HepG2 (cell line): Measurements from ENCODE around the gene COG5. TPM values are rescaled to one million over a fixed set of nuclear protein-coding genes. Genes with fewer than 3 reads are reported as not detected.

Experiments used
- ATF2 ChIP-seq: sonication (generic); formaldehyde crosslinking; IDR thresholded peaks from 2 replicates; pipeline ENCODE4 v1.4.0; 2020; ENCODE audit warnings: missing genetic modification reagents
- CC2D1A ChIP-seq: sonication (generic); formaldehyde crosslinking; IDR thresholded peaks from 2 replicates; pipeline ENCODE4 v1.8.1; 2023; ENCODE audit warnings: mild to moderate bottlenecking, missing genetic modification reagents
- CENPT ChIP-seq: sonication (generic); formaldehyde crosslinking; IDR thresholded peaks from 2 replicates; pipeline ENCODE4 v1.8.0; 2022; ENCODE audit warnings: low read depth, mild to moderate bottlenecking, moderate library complexity, missing genetic modification reagents
- DPF2 ChIP-seq: sonication (generic); formaldehyde crosslinking; IDR thresholded peaks from 2 replicates; pipeline ENCODE4 v1.4.0; 2020; ENCODE audit warnings: mild to moderate bottlenecking, low read depth, missing genetic modification reagents, borderline replicate concordance
- GATAD2A ChIP-seq: IDR thresholded peaks from 2 replicates; pipeline ENCODE4 v1.6.1; 2016
- HOXA3 ChIP-seq: sonication (generic); formaldehyde crosslinking; IDR thresholded peaks from 2 replicates; pipeline ENCODE4 v1.5.0; 2020; ENCODE audit warnings: missing genetic modification reagents
- MAZ ChIP-seq, 2 experiments: sonication (generic) in 1 of 2; formaldehyde crosslinking in 1 of 2; IDR thresholded peaks; 2 replicates each; pipeline versions ENCODE4 v1.5.0 to v1.6.1; 2012 to 2020; ENCODE audit warnings: low read depth in 2 of 2, mild to moderate bottlenecking in 2 of 2, borderline replicate concordance in 1 of 2, improper control_type of control experiment in 1 of 2, low read length in 1 of 2, missing genetic modification reagents in 1 of 2, moderate library complexity in 1 of 2
- NFYC ChIP-seq: IDR thresholded peaks from 2 replicates; pipeline ENCODE4 v1.6.1; 2016; ENCODE audit warnings: missing genetic modification reagents, missing compliant biosample characterization
- NPAS2 ChIP-seq: sonication (generic); formaldehyde crosslinking; IDR thresholded peaks from 2 replicates; pipeline ENCODE4 v1.8.0; 2022; ENCODE audit warnings: mild to moderate bottlenecking, missing genetic modification reagents, borderline replicate concordance
- REL ChIP-seq: sonication (generic); formaldehyde crosslinking; conservative IDR thresholded peaks from 2 replicates; pipeline ENCODE4 v1.8.0; 2022; ENCODE audit warnings: mild to moderate bottlenecking, missing genetic modification reagents, moderate library complexity
- SALL2 ChIP-seq: sonication (generic); formaldehyde crosslinking; IDR thresholded peaks from 2 replicates; pipeline ENCODE4 v1.8.1; 2023; ENCODE audit warnings: mild to moderate bottlenecking, missing genetic modification reagents, inconsistent platforms
- SKI ChIP-seq: fragments of 450-650 bp; IDR thresholded peaks from one replicate; pipeline ENCODE4 v1.6.1; 2018; ENCODE audit warnings: mild to moderate bottlenecking; ENCODE audit not compliant: partially characterized antibody
- SMARCE1 ChIP-seq: fragments of 450-650 bp; IDR thresholded peaks from 2 replicates; pipeline ENCODE4 v1.6.1; 2017; ENCODE audit warnings: borderline replicate concordance
- SOX5 ChIP-seq: IDR thresholded peaks from 2 replicates; pipeline ENCODE4 v1.6.1; 2016; ENCODE audit warnings: borderline replicate concordance
- TBX3 ChIP-seq: fragments of 450-650 bp; IDR thresholded peaks from 2 replicates; pipeline ENCODE4 v1.6.1; 2017; ENCODE audit warnings: antibody characterized with exemption, mild to moderate bottlenecking, inconsistent platforms, borderline replicate concordance
- ZKSCAN5 ChIP-seq: sonication (generic); formaldehyde crosslinking; IDR thresholded peaks from 2 replicates; pipeline ENCODE4 v1.5.1; 2020; ENCODE audit warnings: mild to moderate bottlenecking, missing genetic modification reagents
- ZNF318 ChIP-seq: sonication (generic); formaldehyde crosslinking; IDR thresholded peaks from 2 replicates; pipeline ENCODE4 v1.4.0; 2020; ENCODE audit warnings: mild to moderate bottlenecking, missing genetic modification reagents
- ZNF335 ChIP-seq: sonication (generic); formaldehyde crosslinking; IDR thresholded peaks from 2 replicates; pipeline ENCODE4 v1.4.0; 2020; ENCODE audit warnings: missing genetic modification reagents
- ZNF766 ChIP-seq: sonication (generic); formaldehyde crosslinking; IDR thresholded peaks from 2 replicates; pipeline ENCODE4 v1.5.0; 2020; ENCODE audit warnings: missing genetic modification reagents, borderline replicate concordance
- polyA plus RNA-seq, 8 experiments: library from polyadenylated mRNA; depleted of rRNA in 3 of 8; stranded (reverse) in 7 of 8; unstranded in 1 of 8; fragments of >200 nt; fragmentation: Illumina TruSeq in 4 of 8; extraction: Trizol in 4 of 8; gene quantifications; 2 replicates each; pipeline versions ENCODE4 v1.2.1 to v1.2.3, GENCODE V29; 2011 to 2016; ENCODE audit warnings: low read depth in 4 of 8, missing spikeins in 1 of 8, mixed read lengths in 1 of 8; ENCODE audit not compliant: insufficient read depth in 1 of 8
- total RNA-seq, 5 experiments: library from RNA; depleted of rRNA; stranded (reverse); fragments of >200 nt; fragmentation: Illumina TruSeq; extraction: Trizol; gene quantifications; 2 replicates each; pipeline ENCODE4 v1.2.3, GENCODE V29; 2016; ENCODE audit warnings: low read depth in 1 of 5

Gene COG5
- total and polyA plus RNA-seq, 2 of the 13 experiments (the other 11 are each of a cell fraction or from before 2014, with no cell fraction given) = 20.4 to 31.3 TPM

GRCh38 chr7:107168233-107169119 lies 395.2 kb downstream of the COG5 start, which contains the start of gene HBP1 (continued):
- peak; percentile 26 for TF ChIP-seq HOXA3 (CRISPR knock-in tag)
- no peak for TF ChIP-seq SALL2 (CRISPR knock-in tag)
- no peak for TF ChIP-seq NPAS2
- TF ChIP-seq CC2D1A (CRISPR knock-in tag) = no peak
- peak; percentile 15; the same call in 1 of the 2 replicates for TF ChIP-seq SOX5
- TF ChIP-seq CENPT = no peak
- TF ChIP-seq MAZ (IDR thresholded peaks at IDR 0.05; ENCODE audit: borderline replicate concordance, low read depth, low read length) = peak; percentile 13
- no peak for TF ChIP-seq MAZ (CRISPR knock-in tag; IDR thresholded peaks at IDR 0.05; ENCODE audit: low read depth)
- TF ChIP-seq ZNF335 (CRISPR knock-in tag) = no peak
- no peak for TF ChIP-seq TBX3
- no peak for TF ChIP-seq SMARCE1
- no peak for TF ChIP-seq REL (CRISPR knock-in tag)
- TF ChIP-seq GATAD2A (CRISPR knock-in tag) = 0 out of 2 replicates have a peak, but pooled peaks have one; percentile 3
- TF ChIP-seq ATF2 (CRISPR knock-in tag) = no peak
- TF ChIP-seq ZNF318 (CRISPR knock-in tag) = no peak
- no peak for TF ChIP-seq ZKSCAN5
- TF ChIP-seq SKI = peak; percentile 50
- TF ChIP-seq NFYC (CRISPR knock-in tag) = peak; percentile 98
- TF ChIP-seq ZNF766 (CRISPR knock-in tag) = no peak
- no peak for TF ChIP-seq DPF2 (CRISPR knock-in tag)
